HepG2 (cell line): Measurements from ENCODE around the gene BRCA1. TPM values are rescaled to one million over a fixed set of nuclear protein-coding genes. Genes with fewer than 3 reads are reported as not detected.

ENCODE experiments used
- ADNP ChIP-seq: sonication (generic); formaldehyde crosslinking; IDR thresholded peaks from 2 replicates; pipeline ENCODE4 v1.4.0; 2020; ENCODE audit warnings: missing genetic modification reagents
- EEA1 ChIP-seq: sonication (generic); formaldehyde crosslinking; IDR thresholded peaks from 2 replicates; pipeline ENCODE4 v1.5.1; 2020; ENCODE audit warnings: mild to moderate bottlenecking, missing genetic modification reagents, borderline replicate concordance
- GABPA ChIP-seq, 2 experiments: IDR thresholded peaks; 2 replicates each; pipeline ENCODE4 v1.6.1; 2011 to 2016; ENCODE audit warnings: low read depth in 2 of 2, low read length in 1 of 2, missing biosample characterization in 1 of 2, missing genetic modification characterization in 1 of 2
- HNF1A ChIP-seq, 2 experiments: sonication (generic) in 1 of 2; formaldehyde crosslinking in 1 of 2; IDR thresholded peaks; 2 replicates each; pipeline versions ENCODE4 v1.4.0 to v1.6.1; 2016 to 2020; ENCODE audit warnings: borderline replicate concordance in 1 of 2, low read depth in 1 of 2, mild to moderate bottlenecking in 1 of 2, missing genetic modification reagents in 1 of 2
- HOXA5 ChIP-seq: sonication (generic); formaldehyde crosslinking; IDR thresholded peaks from 2 replicates; pipeline ENCODE4 v1.4.0; 2020; ENCODE audit warnings: missing genetic modification reagents
- POGZ ChIP-seq: sonication (generic); formaldehyde crosslinking; IDR thresholded peaks from 2 replicates; pipeline ENCODE4 v1.4.0; 2020; ENCODE audit warnings: mild to moderate bottlenecking, missing genetic modification reagents
- POLR2AphosphoS2 ChIP-seq: IDR thresholded peaks from 2 replicates; pipeline ENCODE4 v1.6.1; 2011; ENCODE audit warnings: low read depth, low read length, improper control_type of control experiment
- STAG1 ChIP-seq: sonication (generic); formaldehyde crosslinking; IDR thresholded peaks from 2 replicates; pipeline ENCODE4 v1.4.0; 2020; ENCODE audit warnings: missing genetic modification reagents
- YEATS2 ChIP-seq: sonication (generic); formaldehyde crosslinking; IDR thresholded peaks from 2 replicates; pipeline ENCODE4 v1.4.0; 2020; ENCODE audit warnings: missing genetic modification reagents, borderline replicate concordance
- ZGPAT ChIP-seq: IDR thresholded peaks from 2 replicates; pipeline ENCODE4 v1.6.1; 2016; ENCODE audit warnings: mild to moderate bottlenecking
- ZNF224 ChIP-seq: sonication (generic); formaldehyde crosslinking; IDR thresholded peaks from 2 replicates; pipeline ENCODE4 v1.5.0; 2020; ENCODE audit warnings: mild to moderate bottlenecking, missing genetic modification reagents
- ZNF260 ChIP-seq: sonication (generic); formaldehyde crosslinking; IDR thresholded peaks from 2 replicates; pipeline ENCODE4 v1.4.0; 2020; ENCODE audit warnings: missing genetic modification reagents, low read depth, mild to moderate bottlenecking, borderline replicate concordance
- ZNF337 ChIP-seq: sonication (generic); formaldehyde crosslinking; IDR thresholded peaks from 2 replicates; pipeline ENCODE4 v1.5.1; 2020; ENCODE audit warnings: missing genetic modification reagents, low read depth, mild to moderate bottlenecking, borderline replicate concordance
- ZNF550 ChIP-seq: sonication (generic); formaldehyde crosslinking; IDR thresholded peaks from 2 replicates; pipeline ENCODE4 v1.4.0; 2020; ENCODE audit warnings: mild to moderate bottlenecking, missing genetic modification reagents, borderline replicate concordance
- ZNF607 ChIP-seq: sonication (generic); formaldehyde crosslinking; IDR thresholded peaks from 2 replicates; pipeline ENCODE4 v1.5.1; 2020; ENCODE audit warnings: missing genetic modification reagents, mild to moderate bottlenecking, borderline replicate concordance
- ZNF761 ChIP-seq: sonication (generic); formaldehyde crosslinking; conservative IDR thresholded peaks from 2 replicates; pipeline ENCODE4 v1.4.0; 2020; ENCODE audit warnings: mild to moderate bottlenecking, missing genetic modification reagents
- polyA plus RNA-seq, 8 experiments: library from polyadenylated mRNA; depleted of rRNA in 3 of 8; stranded (reverse) in 7 of 8; unstranded in 1 of 8; fragments of >200 nt; fragmentation: Illumina TruSeq in 4 of 8; extraction: Trizol in 4 of 8; gene quantifications; 2 replicates each; pipeline versions ENCODE4 v1.2.1 to v1.2.3, GENCODE V29; 2011 to 2016; ENCODE audit warnings: low read depth in 4 of 8, missing spikeins in 1 of 8, mixed read lengths in 1 of 8; ENCODE audit not compliant: insufficient read depth in 1 of 8
- total RNA-seq, 5 experiments: library from RNA; depleted of rRNA; stranded (reverse); fragments of >200 nt; fragmentation: Illumina TruSeq; extraction: Trizol; gene quantifications; 2 replicates each; pipeline ENCODE4 v1.2.3, GENCODE V29; 2016; ENCODE audit warnings: low read depth in 1 of 5
- TF ChIP-seq, protein P1 (sequence below): sonication (generic); formaldehyde crosslinking; IDR thresholded peaks from 2 replicates; pipeline ENCODE4 v1.5.1; 2020; ENCODE audit warnings: missing genetic modification reagents, mild to moderate bottlenecking, borderline replicate concordance
- TF ChIP-seq, protein P2 (sequence below): sonication (generic); formaldehyde crosslinking; IDR thresholded peaks from 2 replicates; pipeline ENCODE4 v1.5.1; 2020; ENCODE audit warnings: mild to moderate bottlenecking, moderate library complexity, missing genetic modification reagents

The BRCA1 gene
- total and polyA plus RNA-seq, 2 of the 13 experiments (the other 11 are each of a cell fraction or from before 2014, with no cell fraction given): 13.3 to 37.5 TPM

DNA sequence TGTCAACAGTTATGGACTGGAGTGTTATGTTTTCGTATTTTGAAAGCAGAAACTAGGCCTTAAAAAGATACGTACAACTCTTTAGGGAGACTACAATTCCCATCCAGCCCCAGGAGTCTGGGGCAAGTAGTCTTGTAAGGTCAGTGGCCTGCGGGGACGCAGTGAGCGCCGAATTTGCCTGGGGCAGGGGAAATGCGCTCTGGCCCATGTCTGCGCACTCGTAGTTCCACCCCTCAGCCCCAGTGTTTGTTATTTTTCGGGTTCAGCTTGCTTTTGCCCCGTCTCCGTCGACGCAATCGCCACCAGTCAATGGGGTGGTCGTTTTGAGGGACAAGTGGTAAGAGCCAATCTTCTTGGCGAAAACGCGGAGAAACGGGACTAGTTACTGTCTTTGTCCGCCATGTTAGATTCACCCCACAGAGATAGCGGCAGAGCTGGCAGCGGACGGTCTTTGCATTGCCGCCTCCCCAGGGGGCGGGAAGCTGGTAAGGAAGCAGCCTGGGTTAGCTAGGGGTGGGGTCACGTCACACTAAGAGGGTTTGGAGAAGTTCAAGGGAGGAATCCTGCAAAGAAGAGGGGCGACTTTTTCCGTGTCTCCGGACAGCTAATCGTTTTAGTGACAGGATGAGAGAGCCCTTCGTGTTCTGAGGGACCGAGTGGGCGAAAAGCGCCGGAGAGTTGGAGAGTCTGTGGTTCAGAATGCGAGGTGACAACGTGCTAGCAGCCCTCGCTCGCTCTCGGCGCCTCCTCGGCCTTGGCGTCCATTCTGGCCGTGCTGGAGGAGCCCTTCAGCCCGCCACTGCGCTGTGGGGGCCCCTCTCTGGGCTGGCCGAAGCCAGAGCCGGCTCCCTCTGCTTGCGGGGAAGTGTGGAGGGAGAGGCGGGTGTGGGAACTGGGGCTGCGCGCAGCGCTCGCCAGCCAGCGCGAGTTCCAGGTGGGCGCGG, 1.1 kb upstream of the BRCA1 start (continued):
- TF ChIP-seq, protein P1, sequence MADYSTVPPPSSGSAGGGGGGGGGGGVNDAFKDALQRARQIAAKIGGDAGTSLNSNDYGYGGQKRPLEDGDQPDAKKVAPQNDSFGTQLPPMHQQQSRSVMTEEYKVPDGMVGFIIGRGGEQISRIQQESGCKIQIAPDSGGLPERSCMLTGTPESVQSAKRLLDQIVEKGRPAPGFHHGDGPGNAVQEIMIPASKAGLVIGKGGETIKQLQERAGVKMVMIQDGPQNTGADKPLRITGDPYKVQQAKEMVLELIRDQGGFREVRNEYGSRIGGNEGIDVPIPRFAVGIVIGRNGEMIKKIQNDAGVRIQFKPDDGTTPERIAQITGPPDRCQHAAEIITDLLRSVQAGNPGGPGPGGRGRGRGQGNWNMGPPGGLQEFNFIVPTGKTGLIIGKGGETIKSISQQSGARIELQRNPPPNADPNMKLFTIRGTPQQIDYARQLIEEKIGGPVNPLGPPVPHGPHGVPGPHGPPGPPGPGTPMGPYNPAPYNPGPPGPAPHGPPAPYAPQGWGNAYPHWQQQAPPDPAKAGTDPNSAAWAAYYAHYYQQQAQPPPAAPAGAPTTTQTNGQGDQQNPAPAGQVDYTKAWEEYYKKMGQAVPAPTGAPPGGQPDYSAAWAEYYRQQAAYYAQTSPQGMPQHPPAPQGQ (CRISPR knock-in tag): no peak
- TF ChIP-seq GABPA (IDR thresholded peaks at IDR 0.05; ENCODE audit: low read depth, low read length) (no peak), GABPA (CRISPR knock-in tag; IDR thresholded peaks at IDR 0.05; ENCODE audit: low read depth) (no peak), ZNF337 (CRISPR knock-in tag) (no peak), POGZ (CRISPR knock-in tag) (no peak), HOXA5 (0 out of 2 replicates have a peak, but pooled peaks have one; percentile 2), POLR2AphosphoS2 (0 out of 2 replicates have a peak, but pooled peaks have one; percentile 12), ZNF761 (CRISPR knock-in tag) (peak; percentile 6; the same call in 1 of the 2 replicates), STAG1 (0 out of 2 replicates have a peak, but pooled peaks have one; percentile 9), ZNF550 (CRISPR knock-in tag) (no peak), EEA1 (CRISPR knock-in tag) (no peak), ZNF607 (CRISPR knock-in tag) (peak; percentile 52; the same call in 1 of the 2 replicates), ZNF260 (no peak), ADNP (CRISPR knock-in tag) (no peak), ZNF224 (CRISPR knock-in tag) (peak; percentile 86; the same call in 1 of the 2 replicates), HNF1A (IDR thresholded peaks at IDR 0.05; ENCODE audit: low read depth) (no peak), HNF1A (CRISPR knock-in tag; IDR thresholded peaks at IDR 0.05; ENCODE audit: borderline replicate concordance) (no peak), ZGPAT (peak; percentile 14; the same call in 1 of the 2 replicates), YEATS2 (CRISPR knock-in tag) (no peak)
- TF ChIP-seq, protein P2, sequence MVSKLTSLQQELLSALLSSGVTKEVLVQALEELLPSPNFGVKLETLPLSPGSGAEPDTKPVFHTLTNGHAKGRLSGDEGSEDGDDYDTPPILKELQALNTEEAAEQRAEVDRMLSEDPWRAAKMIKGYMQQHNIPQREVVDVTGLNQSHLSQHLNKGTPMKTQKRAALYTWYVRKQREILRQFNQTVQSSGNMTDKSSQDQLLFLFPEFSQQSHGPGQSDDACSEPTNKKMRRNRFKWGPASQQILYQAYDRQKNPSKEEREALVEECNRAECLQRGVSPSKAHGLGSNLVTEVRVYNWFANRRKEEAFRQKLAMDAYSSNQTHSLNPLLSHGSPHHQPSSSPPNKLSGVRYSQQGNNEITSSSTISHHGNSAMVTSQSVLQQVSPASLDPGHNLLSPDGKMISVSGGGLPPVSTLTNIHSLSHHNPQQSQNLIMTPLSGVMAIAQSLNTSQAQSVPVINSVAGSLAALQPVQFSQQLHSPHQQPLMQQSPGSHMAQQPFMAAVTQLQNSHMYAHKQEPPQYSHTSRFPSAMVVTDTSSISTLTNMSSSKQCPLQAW (CRISPR knock-in tag): peak; percentile 69
